Measurements from ENCODE around the gene IL24. TPM values are rescaled to one million over a fixed set of nuclear protein-coding genes. Genes with fewer than 3 reads are reported as not detected.

Gene IL24
- total and polyA plus RNA-seq, 10 of the 15 experiments (the other 5 are each of a cell fraction or from before 2014, with no cell fraction given): 0.05 to 19.8 (median 0.35) TPM; not detected in 1

GRCh38 chr1:206895837-206896242 lies 1.4 kb upstream of the IL24 start:
- in situ Hi-C loops (cut with MboI) (no loop called here), intact Hi-C loops (cut with micrococcal nuclease; ENCODE audit: unreplicated experiment) (no loop called here)
- no peaks in the 10 kb centered on the region for H3K36me3 ChIP-seq (ENCODE audit: control insufficient read depth in 2 of 2, insufficient read depth in 2 of 2, low read length in 1 of 2)
- no TSS peak for BruUV-seq (replicated peaks)
- WGBS (ENCODE audit: insufficient coverage, insufficient replicate concordance, low lambda C conversion rate, missing lambda C conversion rate): 0% methylated on average over 3 of the region's 3 CpGs
- RAD21 ChIA-PET (ENCODE audit: unreplicated experiment): interaction anchor here (1.3 kb wide), 1 partner anchor 17 kb away, joined by 3 read pairs; no protein-coding TSS in a partner anchor
- H3K9me3 ChIP-seq (replicated peaks; ENCODE audit: control insufficient read depth, insufficient read depth, low read length): no peaks in the 10 kb centered on the region
- SMC1A ChIA-PET (ENCODE audit: uncharacterized antibody, unreplicated experiment): interaction anchor here (1.0 to 1.6 kb wide), 5 partner anchors 10 to 86 kb away, joined by 3 to 7 read pairs (median 4); no protein-coding TSS in a partner anchor
- no peak overlapping the region for H3K9ac ChIP-seq (ENCODE audit: control insufficient read depth, insufficient read depth, low read length)
- H3K27ac ChIP-seq (ENCODE audit: control insufficient read depth, insufficient read depth): no peak overlapping the region
- H3K4me3 ChIP-seq: no peak overlapping the region
- H3K4me1 ChIP-seq (ENCODE audit: control insufficient read depth, insufficient read depth, low read length): no peaks in the 10 kb centered on the region
- H3K79me2 ChIP-seq (ENCODE audit: control insufficient read depth, insufficient read depth, low read length): no peaks in the 10 kb centered on the region
- FAIRE-seq (no peak), ATAC-seq (no peak), DNase-seq (ENCODE audit: low read depth, low spot score) (no peak)
- CTCF ChIA-PET: interaction anchor here (0.6 to 3.2 kb wide), 14 partner anchors 10 to 315 kb away, joined by 3 to 14 read pairs (median 4); partner anchors contain the start of gene IL20
- TF ChIP-seq SKIL (IDR thresholded peaks at IDR 0.05; ENCODE audit: low read depth, poor library complexity, severe bottlenecking) (no peak), CHD2 (IDR thresholded peaks at IDR 0.05; ENCODE audit: borderline replicate concordance, low read depth, low read length) (no peak), BHLHE40 (IDR thresholded peaks at IDR 0.05; ENCODE audit: borderline replicate concordance in 1 of 2, low read depth in 2 of 2, low read length in 1 of 2) (no peak), POLR2AphosphoS5 (IDR thresholded peaks at IDR 0.05; ENCODE audit: low read length) (no peak), RAD21 (IDR thresholded peaks at IDR 0.05; ENCODE audit: insufficient read depth, low read depth, low read length) (no peak), SPI1 (IDR thresholded peaks at IDR 0.05; ENCODE audit: borderline replicate concordance, insufficient read depth, low read depth, low read length) (no peak), CHD1 (IDR thresholded peaks at IDR 0.05; ENCODE audit: low read depth, low read length) (no peak), HSF1 (IDR thresholded peaks at IDR 0.05; ENCODE audit: low read depth, low read length) (no peak), ASH2L (IDR thresholded peaks at IDR 0.05; ENCODE audit: borderline replicate concordance, low read depth) (no peak), ZBTB4 (CRISPR knock-in tag; IDR thresholded peaks at IDR 0.05) (no peak), ZBTB33 (IDR thresholded peaks at IDR 0.05) (no peak), KDM1A (IDR thresholded peaks at IDR 0.05; ENCODE audit: borderline replicate concordance) (no peak), USF2 (IDR thresholded peaks at IDR 0.05; ENCODE audit: borderline replicate concordance, low read depth, low read length) (no peak)
- H2AFZ ChIP-seq (ENCODE audit: control insufficient read depth, low read depth, low read length): no peak overlapping the region
- no peaks in the 10 kb centered on the region for H4K20me1 ChIP-seq (ENCODE audit: control insufficient read depth, insufficient read depth)
- no peaks in the 10 kb centered on the region for H3K27me3 ChIP-seq (replicated peaks in 1 of 2; ENCODE audit: control insufficient read depth in 2 of 2, insufficient read depth in 2 of 2, low read length in 1 of 2)
- POLR2A ChIA-PET: no interaction called here
- H3K4me2 ChIP-seq (ENCODE audit: control insufficient read depth, insufficient read depth): no peak overlapping the region
